Left renal pelvis (tissue), 4 donors: ENCODE results near the gene IGSF9. TPM values are rescaled to one million over a fixed set of nuclear protein-coding genes. Genes with fewer than 3 reads are reported as not detected.
A peak's percentile ranks its signal among the peaks of the same experiment; 100 is the strongest.
"Not testable (repeated sequence)": the region's sequence is repeated elsewhere in the genome, so short reads cannot be mapped to it uniquely, and the experiment has no call there.

Experiments used
- DNase-seq, 4 donors: peaks; one replicate each; pipeline ENCODE4 v3.0.0-alpha.2; 2013; ENCODE audit warnings: low read depth in 4 of 4, low spot score in 3 of 4
- polyA plus RNA-seq, 4 donors: library from polyadenylated mRNA; unstranded; fragments of 120-200 nt; gene quantifications; one replicate each; pipeline ENCODE4 v1.2.1, GENCODE V29; 2013; ENCODE audit not compliant: insufficient read length in 4 of 4

IGSF9 gene
- polyA plus RNA-seq, 4 donors: 8.1 to 25.4 (median 13.2) TPM

DNA sequence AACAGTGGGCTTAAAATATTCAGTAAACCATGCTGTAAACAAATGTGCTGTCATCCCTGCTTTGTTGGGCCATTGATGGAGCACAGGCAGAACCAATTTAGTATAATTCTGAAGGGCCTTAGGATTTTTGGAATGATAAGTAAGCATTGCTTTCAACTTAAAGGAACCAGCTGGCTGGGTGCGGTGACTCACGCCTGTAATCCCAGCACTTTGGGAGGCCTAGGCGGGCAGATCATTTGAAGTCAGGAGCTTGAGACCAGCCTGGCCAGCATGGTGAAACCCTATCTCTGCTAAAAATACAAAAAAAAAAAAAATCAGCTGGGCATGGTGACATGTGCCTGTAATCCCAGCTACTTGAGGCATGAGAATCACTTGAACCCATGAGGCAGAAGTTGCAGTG, 41.4 kb downstream of the IGSF9 start:
- not testable (repeated sequence) for DNase-seq

DNA sequence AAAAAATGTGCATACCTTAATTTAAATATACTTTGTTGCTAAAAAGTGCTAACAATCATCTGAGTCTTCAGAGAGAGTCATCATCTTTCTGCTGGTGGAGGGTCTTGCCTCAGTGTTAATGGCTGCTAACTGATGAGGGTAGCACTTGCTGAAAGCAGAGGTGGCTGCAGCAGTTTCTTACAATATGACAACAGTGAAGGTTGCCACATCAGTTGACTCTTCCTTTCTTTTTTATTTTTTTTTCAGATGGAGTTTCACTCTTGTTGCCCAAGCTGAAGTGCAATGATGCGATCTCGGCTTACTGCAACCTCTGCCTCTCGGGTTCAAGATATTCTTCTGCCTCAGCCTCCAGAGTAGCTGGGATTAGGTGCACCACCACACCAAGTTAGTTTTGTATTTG, 42.9 kb downstream of the IGSF9 start:
- no peak for DNase-seq

DNA sequence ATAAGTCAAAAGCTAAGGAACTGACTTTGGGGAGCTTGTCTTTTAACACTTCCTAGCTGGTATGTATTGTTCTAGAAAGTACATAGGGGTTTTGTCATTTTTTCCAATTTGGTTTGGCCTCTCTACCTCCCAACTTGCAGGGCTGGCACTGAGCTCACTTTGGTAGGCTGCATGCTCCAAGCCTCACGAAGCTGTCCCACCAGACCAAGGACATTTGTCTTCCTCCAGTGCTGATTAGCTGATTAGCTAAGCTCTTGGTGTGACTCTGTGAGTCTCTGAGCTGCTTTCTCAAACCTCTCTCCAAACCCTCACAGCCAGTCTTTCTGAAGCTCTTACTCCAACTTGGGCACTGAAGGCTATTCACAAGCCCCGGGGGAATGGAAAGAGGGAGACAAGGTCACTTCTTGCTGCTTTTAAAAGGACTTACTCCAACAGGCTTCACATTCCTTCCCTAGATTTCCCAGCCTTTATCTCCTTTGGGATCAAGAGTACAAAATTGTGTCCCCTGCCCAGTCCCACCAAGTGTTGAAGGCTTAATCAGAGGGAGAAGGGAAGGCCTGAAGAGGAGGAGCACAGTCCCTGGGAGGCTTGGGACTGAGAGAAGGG, 44.6 kb downstream of the IGSF9 start:
- no peak for DNase-seq

DNA sequence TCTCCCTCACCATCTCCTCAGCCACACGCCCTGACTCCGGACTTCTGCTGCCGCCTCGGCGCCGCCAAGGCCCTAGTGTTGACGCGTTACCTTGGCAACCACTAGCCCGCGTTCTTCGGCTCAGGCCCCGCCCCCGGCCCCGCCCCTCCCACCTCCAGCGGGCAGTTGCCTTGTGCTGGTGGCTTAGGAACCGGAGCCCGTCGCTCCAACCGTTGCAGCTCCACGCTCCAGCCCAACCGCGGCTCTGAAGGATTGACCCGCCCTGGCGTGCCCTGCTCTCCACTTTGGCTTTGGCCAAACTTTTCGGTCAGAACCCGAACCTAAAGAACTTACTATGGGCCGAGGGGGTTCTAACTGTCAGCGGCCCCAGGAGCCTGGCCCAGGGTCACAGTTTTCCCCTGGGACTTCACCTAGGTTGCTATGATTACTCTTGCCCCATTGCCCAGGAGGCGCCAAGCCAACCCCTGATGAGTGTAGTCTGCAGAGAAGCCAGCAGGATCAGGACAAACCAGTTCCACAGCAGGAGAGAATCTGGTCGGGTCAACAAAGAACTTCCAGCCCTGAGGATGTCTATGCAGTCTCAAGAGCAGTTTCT, 45.2 kb downstream of the IGSF9 start, which contains the start of gene CFAP45:
TSS of gene CFAP45 (minus strand) at position 80 of the 595 bp plus-strand sequence. CDS start at position 13, 67 bp downstream.
- peak in 2 of 4 donors; percentile 70 to 75 for DNase-seq

DNA sequence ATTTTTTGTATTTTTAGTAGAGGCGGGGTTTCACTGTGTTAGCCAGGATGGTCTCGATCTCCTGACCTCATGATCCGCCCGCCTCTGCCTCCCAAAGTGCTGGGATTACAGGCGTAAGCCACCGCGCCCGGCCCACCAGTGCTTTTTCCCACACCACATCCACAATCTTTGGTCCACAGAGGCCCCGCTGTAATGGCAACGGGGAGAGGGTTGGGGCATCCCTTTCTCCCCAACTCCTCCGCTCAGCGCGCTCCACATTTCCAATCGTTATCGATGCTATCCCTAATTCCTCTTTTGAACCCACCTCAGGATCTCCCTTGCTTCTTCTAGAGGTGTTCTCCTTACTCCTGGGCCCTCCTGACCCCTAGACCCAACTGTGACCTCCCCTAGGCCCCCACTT, 45.8 kb downstream of the IGSF9 start:
- DNase-seq: not testable (repeated sequence)

DNA sequence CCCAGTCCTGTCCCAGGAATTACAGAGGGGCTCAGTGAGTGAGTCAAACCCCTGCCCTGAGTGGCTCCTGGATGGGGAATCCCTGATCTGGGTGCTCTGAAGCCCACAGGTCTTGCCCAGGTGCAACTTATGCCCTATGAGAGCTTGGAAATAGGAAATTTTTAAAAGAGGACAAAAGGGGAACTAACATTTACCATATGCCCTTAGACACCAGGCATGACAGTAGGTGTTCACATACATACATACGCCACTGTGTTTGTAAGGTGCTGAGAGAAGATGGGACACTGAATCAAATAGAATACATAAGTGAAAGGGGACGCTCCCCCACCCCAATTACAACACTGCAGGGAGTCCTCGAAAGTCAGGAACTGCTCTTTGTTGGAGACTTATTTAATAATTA, 46.9 kb downstream of the IGSF9 start:
- no peak for DNase-seq

DNA sequence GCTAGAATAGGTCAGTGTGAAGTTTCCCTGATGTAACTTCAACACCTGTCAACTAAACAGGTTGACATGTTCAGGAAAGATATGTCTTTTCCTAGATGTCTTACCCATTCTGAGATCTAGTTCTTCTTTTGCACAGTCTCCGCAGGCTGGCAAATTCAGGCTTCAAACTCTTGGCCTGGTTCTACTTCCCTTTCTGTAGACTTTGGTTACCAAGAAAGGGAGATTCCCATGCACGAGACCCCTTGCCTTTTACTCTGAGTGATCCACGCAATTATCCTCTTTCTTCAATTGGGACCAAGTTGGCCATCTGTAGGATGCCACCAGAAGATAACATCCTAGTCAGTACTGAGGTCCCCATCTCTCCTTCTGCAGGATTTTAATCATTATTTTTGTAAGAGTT, 47.5 kb downstream of the IGSF9 start:
- DNase-seq: no peak

DNA sequence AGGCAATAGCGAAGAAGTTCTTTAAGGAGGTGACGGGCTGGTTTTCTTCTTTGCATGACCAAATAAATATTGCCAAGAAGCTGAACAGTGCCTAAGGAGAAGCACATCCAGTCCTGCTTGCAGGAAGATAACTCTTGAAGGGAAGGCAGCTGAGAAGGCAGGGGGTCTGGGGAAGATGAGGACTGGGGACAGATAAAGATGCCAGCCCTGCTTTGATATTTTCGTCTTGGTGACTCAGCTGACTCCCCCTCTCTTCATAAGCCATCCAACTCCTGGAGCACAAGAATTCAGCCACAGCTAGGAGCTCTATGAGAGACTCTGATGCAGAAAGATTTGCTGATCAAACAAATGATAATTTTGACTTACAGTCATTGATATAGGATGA, 48.9 kb downstream of the IGSF9 start:
- no peak for DNase-seq

DNA sequence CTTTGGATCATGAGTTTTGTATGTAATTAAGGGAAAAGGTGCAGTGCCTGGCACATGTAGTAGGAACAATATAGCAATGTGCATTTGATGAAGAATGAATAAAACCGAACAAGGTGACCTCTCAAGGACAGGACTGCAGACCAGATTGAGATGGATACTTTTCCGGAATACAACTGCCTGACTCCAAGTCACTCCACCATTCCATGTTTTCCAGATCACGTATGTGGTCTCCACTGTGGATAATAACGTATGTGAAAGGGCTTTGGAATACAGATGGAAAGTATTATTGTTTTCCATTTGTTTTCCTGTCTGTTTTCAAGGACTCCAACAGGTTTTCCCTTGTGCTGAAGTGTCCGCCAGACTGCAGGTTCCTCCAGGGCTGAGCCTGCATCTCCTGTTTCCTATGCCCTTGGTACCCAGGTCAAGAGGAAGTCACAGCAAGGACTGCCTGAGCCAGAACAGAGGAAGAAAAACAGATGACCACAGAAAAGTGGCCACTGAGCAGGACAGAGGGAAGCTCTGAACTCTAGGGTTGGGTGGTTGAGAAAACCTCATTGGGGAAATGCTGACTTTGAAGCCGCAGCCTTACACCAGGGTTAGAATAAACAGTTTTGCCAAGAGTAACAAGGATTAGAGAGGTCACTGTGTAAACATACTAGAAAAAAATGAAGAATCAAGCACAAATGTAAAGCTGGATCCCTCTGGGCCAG, 49.4 kb downstream of the IGSF9 start:
- no peak for DNase-seq

DNA sequence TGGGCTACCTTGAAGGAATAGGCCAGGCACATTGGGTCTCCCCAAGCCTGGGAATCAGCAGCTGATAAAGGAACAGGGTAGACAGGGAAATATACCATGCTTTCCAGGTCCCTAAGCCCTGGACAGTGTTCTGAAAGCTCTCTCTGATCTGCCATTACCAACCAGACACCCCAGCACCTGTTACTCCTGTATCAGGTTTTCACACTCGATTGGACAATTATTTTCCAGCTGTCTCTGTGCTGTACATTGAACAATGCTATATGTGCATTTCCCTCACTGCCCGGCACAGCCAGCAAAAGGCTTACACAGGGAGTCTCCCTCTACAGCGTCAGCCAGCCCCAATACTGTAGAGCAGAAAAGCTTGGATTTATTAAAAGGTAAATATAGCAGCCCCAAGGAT, 50.1 kb downstream of the IGSF9 start:
- no peak for DNase-seq

DNA sequence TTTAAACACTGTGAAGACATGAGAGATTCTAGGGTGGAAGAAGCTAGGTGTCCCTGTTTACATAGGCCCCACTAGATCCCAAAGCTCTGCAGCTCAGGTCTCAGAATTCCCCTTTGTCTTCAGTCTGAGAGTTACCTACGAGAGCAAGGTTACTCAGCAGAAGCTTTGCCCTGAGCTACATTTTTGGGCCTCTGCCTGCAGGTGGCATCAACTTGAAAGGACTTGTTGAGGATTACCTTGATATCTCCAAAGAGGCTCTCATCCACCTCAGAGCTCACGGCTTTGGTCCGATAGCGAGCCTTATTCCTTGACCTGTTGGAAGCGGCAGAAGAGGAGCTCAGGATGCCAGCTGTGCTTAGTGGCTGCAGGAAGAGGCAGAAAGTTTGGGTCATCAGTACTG, 52.5 kb downstream of the IGSF9 start:
- DNase-seq: no peak

DNA sequence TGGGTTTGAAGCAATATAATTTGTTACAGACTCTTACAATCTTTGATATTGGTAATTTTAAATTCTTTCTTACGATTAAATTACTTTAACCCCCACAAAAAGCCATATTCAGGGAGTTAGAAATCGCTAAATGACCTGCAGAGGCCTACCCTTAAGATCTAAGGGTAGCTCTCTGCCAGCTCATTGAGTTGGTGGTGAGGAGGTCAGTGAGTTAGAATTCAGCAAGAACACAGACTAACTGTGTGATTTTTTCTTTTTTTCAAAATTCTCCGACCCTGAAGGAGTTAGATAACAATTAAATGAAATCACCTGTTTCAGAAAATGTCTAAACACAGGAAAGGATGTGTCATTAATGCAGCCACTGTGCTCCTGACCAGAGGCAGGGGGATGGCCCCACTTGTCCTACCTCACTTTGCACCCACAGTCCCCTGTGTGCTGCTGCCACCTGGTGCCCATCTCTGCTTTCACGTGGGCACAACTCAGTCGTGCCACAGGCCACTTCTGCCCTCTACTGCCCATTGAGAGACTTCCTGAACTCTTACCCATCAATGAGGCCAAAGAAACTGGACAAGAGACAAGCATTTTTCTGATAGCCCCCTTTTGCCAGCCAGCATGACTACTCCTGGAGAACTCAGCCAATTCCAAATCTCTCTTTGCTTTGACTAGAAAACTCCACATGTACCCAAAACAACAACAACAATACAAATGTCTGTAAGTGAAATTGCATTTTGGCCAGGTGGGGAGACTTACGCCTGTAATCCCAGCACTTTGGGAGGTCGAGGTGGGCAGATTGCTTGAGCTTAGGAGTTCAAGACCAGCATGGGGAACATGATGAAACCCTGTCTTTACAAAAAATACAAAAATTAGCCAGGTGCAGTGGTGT, 53.9 kb downstream of the IGSF9 start:
- DNase-seq: peak in 2 of 4 donors; percentile 62 to 64

DNA sequence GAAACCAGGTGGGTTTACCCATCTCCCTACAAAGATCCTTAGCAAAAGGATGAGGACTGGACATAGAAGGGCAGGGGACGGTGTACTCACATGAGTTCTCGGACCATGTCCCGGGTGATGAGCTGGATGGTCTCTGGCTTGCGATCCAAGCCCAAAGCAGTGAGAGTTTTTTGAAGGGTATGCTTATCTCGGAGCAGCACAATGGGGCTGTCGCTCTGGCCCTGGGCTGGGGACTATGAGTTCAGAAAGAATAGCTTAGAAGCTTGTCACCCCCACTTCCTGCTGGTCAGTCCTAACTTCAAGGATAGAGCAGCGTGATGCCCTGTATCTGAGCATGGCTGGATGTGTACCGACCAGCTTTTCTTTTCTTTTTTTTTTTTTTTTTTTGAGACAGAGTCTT, 55.0 kb downstream of the IGSF9 start:
- DNase-seq: no peak

DNA sequence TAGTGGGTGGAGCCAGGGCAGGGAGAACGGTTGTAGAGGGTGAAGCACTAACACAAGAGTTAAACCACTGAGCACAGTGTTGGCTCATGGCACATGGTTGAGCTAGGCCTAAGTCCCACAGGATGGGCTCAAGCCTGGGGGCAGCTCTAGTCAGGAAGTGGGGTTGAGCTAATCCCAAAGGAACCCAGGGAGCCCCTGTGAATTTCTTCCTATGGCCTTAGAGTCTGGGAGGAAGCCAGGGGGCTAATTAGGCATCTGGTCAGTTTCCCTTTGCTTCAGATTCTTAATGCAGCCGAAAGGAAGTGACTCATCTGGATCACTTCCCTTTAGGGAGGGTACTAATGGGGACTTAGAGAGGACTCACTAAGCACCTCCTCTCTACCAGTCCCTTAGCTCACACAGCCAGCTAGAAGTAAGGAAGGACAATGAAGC, 55.6 kb downstream of the IGSF9 start:
- DNase-seq: no peak

DNA sequence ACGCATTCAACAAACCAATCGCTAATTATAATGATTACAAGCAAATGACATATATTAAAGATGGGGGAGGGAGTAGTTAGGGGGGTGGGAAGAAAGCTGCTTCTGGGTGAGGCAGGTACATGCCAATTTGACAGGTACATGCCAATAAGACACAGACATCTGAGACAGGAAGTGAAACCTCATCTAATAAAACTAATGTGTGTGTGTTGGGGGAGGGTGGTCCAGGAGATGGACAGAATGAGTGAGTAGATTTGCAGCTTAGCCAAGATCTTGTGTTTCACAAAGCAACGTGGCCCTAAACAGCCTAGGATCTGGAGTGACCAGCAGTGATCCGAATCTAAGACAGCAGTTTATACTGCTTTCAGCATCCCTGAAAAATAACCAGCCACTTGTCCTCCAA, 56.2 kb downstream of the IGSF9 start:
- DNase-seq: no peak

DNA sequence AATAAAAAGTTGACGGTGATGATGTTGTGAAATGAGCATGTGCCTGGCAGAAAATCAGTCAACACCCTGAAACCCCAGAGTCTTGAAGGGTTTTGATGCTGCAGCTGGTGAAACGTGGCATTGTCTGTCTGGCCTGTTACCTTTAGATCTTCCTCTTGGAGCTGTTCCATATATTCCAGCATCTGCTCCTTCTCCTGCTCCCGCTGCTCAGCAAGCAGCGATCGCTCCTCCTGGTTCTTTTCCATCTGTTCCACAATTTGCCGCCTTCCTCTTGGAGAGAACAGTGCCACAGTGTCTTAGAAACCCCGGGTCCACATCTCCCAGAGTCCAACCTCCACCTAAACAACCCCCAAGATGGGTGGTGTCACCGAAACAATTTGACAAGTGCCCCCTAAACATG, 61.1 kb downstream of the IGSF9 start:
- no peak for DNase-seq

DNA sequence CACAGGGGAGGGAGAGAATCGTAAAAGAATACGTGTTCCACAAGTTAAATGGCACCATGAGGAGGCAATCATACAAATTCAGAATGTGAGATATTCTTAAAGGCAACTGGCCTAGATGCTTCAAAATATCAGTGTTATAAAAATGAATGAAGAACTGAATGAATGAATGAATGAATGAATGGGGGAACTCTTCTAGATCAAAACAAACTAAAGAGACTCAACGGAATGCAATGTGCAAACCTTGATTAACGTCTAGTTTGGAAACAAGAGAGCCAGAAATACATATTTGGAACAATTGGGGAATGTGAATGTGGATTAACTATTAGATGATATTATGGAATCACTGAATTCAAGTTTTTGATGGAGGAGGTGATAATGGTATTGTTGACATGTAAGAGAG, 62.3 kb downstream of the IGSF9 start:
- DNase-seq: no peak

DNA sequence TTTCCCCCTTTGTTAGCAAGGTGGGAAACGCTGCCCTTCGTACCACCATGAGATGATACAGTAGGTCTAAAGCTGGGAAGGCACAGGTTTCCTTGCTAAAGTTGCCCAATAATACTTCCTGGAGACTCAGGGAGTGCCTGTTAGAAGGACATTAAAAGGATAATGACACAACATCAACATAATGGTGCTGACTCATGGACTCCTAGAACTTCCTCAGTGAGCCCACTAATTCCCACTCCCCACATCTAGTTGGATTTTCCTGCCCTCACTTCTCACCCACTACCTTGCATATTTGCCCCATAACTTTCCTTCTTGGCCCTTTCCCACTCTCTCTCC, 62.9 kb downstream of the IGSF9 start:
- no peak for DNase-seq

DNA sequence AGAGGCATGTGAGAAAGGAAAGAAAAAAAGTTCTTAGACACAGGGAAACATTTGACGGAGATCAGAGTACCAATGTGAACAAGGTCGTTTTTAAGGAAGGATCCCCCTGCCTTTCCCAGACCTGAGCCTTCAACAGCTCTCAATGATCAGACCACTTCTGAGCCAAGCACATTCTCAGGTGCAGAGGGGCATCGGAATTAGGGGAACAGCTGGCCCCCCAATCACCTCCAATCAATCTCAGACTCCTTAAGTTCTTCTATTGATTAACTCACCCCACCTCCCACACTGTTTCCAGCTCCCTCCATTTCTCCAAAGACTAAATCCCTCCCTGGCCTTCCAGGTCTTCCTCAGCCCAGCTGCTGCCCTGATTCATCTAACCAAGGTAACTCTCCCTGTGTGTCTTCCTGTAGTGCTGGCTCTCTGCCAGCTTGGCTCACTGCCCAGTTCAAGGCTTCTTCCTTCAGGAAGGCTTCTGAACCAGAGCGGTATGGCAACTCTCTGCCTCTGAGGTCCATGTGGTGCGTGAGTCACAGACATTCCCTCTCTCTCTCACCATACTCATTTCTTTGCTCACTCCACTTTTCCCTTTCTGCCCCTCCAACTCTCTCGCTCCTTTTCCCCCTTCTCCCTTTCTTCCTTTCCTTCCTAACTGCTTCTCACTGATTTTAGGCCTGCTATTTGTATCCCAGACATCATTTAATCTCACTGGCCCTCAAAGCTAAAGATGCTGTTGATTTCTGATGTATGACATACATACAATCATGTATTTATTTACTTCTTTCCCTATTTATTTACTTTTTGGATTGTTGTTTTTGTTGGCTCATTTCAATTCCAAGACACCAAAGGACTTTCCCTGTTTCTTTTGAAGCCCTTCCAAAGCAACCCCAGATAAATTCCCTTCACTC, 63.5 kb downstream of the IGSF9 start:
- DNase-seq: peak in 2 of 4 donors; percentile 60 to 66

DNA sequence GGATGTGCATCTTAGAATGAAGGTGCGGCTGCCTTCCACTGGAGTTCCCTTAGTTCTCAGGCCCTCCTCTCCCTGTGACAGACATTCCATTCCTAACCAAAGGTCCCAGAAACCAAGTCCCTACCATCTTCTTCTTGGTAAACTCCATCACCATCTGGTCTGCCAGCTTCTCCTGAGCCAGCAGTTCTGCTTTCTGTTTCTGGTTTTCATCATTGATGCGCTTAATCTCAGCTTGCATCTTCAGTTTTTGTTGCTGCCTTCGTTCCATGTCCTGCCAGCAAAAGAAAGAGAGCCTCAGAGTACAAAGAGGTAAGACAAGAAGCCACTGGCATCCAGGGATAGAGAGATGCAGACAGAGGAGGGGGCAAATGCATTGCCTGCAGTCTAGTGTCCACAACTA, 65.0 kb downstream of the IGSF9 start:
- DNase-seq: no peak
